ENCODE data around the gene ATP4A.

Gene ATP4A

DNA sequence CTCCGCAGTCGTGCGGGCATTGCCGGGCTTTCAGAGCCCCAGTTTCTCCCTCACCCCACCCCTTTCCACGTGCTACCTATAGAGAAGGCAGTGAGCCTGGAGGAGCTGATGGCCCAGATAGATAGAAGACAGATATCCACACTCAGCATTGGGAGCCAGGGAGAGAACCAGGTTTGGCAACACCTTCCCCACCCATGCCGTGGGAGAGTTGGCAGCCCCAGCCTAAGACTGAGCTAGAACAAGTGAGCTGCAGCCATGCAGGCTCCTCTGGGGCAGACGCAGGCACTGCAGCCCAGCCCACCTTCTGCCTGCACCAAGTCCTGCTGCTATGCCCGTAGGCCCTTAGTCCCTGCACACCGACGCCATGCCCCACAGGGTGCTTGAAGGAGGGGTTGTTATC lies 62.8 kb downstream of the ATP4A start:
- TF ChIP-seq, protein P1, sequence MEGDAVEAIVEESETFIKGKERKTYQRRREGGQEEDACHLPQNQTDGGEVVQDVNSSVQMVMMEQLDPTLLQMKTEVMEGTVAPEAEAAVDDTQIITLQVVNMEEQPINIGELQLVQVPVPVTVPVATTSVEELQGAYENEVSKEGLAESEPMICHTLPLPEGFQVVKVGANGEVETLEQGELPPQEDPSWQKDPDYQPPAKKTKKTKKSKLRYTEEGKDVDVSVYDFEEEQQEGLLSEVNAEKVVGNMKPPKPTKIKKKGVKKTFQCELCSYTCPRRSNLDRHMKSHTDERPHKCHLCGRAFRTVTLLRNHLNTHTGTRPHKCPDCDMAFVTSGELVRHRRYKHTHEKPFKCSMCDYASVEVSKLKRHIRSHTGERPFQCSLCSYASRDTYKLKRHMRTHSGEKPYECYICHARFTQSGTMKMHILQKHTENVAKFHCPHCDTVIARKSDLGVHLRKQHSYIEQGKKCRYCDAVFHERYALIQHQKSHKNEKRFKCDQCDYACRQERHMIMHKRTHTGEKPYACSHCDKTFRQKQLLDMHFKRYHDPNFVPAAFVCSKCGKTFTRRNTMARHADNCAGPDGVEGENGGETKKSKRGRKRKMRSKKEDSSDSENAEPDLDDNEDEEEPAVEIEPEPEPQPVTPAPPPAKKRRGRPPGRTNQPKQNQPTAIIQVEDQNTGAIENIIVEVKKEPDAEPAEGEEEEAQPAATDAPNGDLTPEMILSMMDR (IDR thresholded peaks at IDR 0.05) = no peak
- Mint-ChIP-seq H3K4me3 (no peak overlapping the region), H3K9me3 (no peaks in the 10 kb centered on the region), H3K27me3 (ENCODE audit: low read depth, poor library complexity) (peaks cover 12% of the 10 kb centered on the region), H3K36me3 (ENCODE audit: low read depth) (peaks cover 5% of the 10 kb centered on the region), H3K4me1 (peaks cover 33% of the 10 kb centered on the region), H3K27ac (peak overlapping the region; percentile 83)
- no peak for DNase-seq
